Skeletal muscle satellite cell (primary cell): Measurements from ENCODE around the gene FAM3D.

Source experiments
- H3K27me3 ChIP-seq: 2 replicates; pipeline ENCODE4 v1.7.0; 2013; ENCODE audit warnings: low read length; ENCODE audit not compliant: control insufficient read depth, insufficient read depth
- H3K36me3 ChIP-seq: 2 replicates; pipeline ENCODE4 v1.7.0; 2013; ENCODE audit warnings: mild to moderate bottlenecking, control low read depth, low read length; ENCODE audit not compliant: insufficient read depth
- H3K4me1 ChIP-seq: 2 replicates; pipeline ENCODE4 v1.7.0; 2013; ENCODE audit warnings: low read length; ENCODE audit not compliant: control insufficient read depth, insufficient read depth
- H3K4me2 ChIP-seq: 2 replicates; pipeline ENCODE4 v1.7.0; 2013; ENCODE audit warnings: mild to moderate bottlenecking, low read length
- H3K4me3 ChIP-seq: 2 replicates; pipeline ENCODE4 v1.7.0; 2013; ENCODE audit warnings: low read length
- H3K9ac ChIP-seq: 2 replicates; pipeline ENCODE4 v1.7.0; 2013; ENCODE audit warnings: mild to moderate bottlenecking, low read depth, low read length, moderate library complexity
- H3K9me3 ChIP-seq: replicated peaks from 2 replicates; pipeline ENCODE4 v1.7.0; 2013; ENCODE audit warnings: mild to moderate bottlenecking, control low read depth, low read length

The FAM3D gene

DNA sequence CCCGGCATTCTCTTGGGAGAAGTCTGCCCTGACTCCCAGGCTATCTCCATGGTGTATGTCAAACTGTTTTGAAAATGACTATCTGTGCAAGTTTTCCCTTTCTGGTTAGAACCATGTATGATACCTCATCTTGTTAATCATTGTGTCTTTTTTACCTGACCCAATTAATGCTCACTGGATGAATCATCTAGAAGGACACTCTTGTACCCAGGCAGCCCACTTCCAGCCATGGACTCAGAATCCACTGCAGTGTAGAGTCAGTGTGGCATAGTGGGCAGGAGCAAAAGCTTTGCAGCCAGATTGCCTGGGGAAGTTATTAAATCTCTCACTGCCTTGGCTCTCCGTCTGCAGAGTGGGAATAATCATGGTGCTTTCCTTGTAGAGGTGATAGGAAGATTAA, 1.2 kb downstream of the FAM3D start:
- Histone ChIP-seq H3K4me3 (no peak overlapping the region), H3K4me2 (no peak overlapping the region)

DNA sequence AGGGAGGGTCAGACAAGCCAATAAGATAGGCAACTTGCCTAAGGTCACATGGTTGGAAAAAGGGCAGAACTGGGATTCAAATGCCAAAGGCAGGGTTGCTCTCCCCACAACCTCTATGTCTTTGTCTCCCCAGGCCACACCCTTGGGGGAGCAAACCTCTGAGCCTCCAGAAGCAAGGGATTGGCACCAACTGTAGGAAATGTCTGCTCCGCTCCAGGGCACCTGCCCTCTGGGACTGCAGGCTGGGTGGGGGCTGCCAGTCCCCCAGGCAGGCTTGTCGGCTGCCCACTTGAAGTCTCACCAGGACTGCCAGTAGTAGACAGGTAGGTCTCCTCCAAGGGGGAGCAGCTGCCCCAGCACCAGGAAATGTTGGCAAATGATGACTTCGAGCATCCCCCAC, 2.0 kb downstream of the FAM3D start:
- Histone ChIP-seq H3K27me3 (no peaks in the 10 kb centered on the region), H3K9ac (no peak overlapping the region), H3K4me2 (no peak overlapping the region), H3K4me1 (no peaks in the 10 kb centered on the region), H3K36me3 (no peaks in the 10 kb centered on the region), H3K4me3 (no peak overlapping the region), H3K9me3 (no peaks in the 10 kb centered on the region)

More for the DNA sequence above, 1.2 kb downstream of the FAM3D start:
- Histone ChIP-seq H3K27me3 (no peaks in the 10 kb centered on the region), H3K36me3 (no peaks in the 10 kb centered on the region), H3K9ac (no peak overlapping the region), H3K4me1 (no peaks in the 10 kb centered on the region), H3K9me3 (no peaks in the 10 kb centered on the region)

DNA sequence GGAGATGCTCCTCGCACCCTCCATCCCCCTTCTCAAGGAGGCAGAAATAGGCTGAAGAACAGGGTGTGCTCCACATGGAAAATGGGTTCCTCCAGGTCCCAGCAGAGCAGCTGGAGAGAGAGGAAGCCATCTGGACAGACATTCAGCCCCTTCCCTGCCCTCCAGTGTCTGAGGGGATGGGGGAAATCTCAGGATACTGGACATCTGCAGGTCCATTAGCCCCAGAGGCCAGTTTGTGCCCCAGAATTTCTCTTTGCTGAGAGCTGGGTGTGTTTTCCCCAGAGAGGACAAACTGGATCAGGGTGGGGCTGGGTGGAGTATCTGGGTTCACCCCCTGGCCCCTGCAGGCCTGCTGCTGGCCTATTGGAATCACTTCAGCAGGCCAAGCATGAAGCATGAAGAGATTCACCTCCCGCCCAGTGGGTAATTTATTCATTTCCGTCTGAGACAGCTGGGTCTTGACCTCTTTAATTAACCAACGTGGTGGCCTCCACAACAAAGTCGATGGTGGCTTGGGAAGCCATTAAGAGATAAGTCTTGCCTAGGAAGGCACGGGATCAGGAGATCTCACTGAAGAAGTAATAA, 4.6 kb downstream of the FAM3D start:
- no peak overlapping the region for H3K4me3 ChIP-seq
- H3K9ac ChIP-seq, result no peak overlapping the region
- H3K36me3 ChIP-seq, result no peaks in the 10 kb centered on the region
- H3K4me2 ChIP-seq, result no peak overlapping the region
- no peaks in the 10 kb centered on the region for H3K27me3 ChIP-seq
- H3K9me3 ChIP-seq, result no peaks in the 10 kb centered on the region
- no peaks in the 10 kb centered on the region for H3K4me1 ChIP-seq

DNA sequence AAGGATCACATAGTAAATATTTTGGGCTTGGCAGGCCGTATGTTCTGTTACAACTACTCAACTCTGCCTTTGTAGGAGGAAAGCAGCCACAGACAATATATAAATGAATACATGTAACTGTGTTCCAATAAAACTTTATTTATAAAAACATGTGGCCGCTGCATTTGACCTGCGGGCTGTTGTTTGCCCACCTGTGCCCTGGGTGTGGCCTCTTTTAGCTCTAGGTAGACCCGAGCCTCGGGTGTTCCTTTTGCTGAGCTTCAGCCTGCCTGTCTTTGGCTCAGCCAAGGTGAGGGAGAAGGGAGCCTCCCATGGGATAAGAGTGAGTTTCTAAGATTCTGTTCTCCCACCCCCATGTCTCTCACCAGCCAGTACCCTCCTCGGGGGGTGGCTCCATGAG, 5.6 kb downstream of the FAM3D start:
- no peak overlapping the region for H3K4me2 ChIP-seq
- H3K36me3 ChIP-seq, result no peaks in the 10 kb centered on the region
- H3K4me3 ChIP-seq, result no peak overlapping the region
- H3K9me3 ChIP-seq, result no peaks in the 10 kb centered on the region
- H3K9ac ChIP-seq, result no peak overlapping the region
- H3K27me3 ChIP-seq, result peaks cover 8% of the 10 kb centered on the region
- H3K4me1 ChIP-seq, result no peaks in the 10 kb centered on the region

DNA sequence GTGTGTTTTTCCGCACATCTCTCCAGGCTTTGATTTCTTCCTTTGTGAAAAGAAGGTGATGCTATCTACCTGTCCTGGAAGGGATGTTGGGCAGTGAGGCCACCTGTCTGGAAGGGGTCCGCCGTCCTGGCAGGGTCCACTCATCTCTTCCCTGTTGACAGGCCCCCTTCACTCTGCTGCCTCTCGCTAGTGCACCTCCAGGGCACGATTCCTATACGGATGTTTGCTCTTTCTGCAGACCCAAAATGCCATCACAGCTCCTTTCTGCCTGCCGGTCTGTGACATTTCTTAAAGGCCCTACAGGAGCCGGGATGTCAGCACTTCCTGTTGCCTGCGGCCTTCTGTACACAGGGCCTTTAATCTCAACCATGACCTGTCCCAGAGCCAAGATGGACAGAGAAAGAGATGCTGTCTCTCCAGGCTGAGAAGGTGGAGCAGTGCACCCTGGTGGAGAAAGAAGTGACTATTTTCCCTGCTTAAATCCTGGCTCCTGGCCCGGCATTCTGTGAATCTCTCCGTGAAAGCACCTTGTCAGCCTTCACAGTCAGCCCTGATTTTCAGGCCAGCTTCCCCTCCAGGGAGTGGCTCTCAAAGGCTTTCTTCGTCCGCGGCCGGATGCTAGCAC, 7.4 kb downstream of the FAM3D start:
- Histone ChIP-seq H3K36me3 (no peaks in the 10 kb centered on the region), H3K4me1 (no peaks in the 10 kb centered on the region), H3K4me2 (no peak overlapping the region), H3K27me3 (peaks cover 18% of the 10 kb centered on the region), H3K9me3 (no peaks in the 10 kb centered on the region), H3K9ac (no peak overlapping the region), H3K4me3 (no peak overlapping the region)

DNA sequence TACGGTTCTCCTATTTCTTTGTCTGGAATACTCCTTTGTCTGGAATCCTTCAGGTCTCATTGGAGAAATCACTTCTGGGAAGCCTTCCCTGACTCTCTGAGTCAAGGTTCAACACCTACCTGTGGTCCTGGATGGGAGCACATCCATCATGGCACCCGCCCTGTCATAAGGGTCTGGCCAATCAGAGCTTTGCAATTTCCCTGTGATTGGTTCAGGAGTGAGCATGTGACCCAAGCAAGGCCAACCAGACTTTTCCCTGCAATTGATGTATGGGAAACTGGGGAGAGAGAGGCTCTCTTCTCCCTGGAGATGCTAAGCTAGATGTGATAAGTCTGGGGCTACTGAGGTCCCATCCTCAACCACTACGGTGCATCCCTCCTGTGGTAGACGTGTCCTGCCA, 8.1 kb downstream of the FAM3D start:
- Histone ChIP-seq H3K4me3 (no peak overlapping the region), H3K9me3 (no peaks in the 10 kb centered on the region), H3K4me1 (no peaks in the 10 kb centered on the region), H3K4me2 (no peak overlapping the region), H3K36me3 (no peaks in the 10 kb centered on the region), H3K27me3 (peaks cover 21% of the 10 kb centered on the region), H3K9ac (no peak overlapping the region)

DNA sequence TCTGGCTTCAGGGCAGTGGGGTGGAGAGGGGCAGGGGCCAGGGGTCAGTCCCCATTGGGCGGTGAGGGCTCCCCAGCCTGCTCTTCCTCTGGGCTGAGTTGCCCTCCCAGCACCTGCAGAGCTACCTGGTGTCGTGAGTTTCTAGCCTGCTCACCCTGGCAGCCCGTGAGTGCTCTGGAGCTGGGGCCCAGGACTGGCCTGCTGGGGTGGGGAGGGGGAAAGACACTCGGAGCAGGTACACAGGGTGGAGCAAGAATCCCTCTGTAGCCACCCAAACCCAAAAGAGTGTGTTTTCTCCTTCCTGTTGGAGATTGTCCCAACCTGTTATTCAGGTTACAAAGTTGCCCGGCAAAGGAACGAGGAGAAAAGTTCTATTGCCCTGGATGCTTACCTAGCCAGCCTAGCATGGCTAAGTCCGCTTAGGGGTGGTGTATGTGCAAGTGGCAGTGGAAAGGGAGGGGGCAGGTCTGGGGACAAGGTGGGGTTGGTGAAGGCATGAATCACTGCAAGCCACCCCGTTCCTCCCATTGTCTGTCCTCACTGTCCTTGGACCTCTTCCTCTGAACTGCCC, 8.9 kb downstream of the FAM3D start:
- Histone ChIP-seq H3K4me2 (no peak overlapping the region), H3K4me1 (no peaks in the 10 kb centered on the region), H3K9me3 (no peaks in the 10 kb centered on the region), H3K9ac (no peak overlapping the region), H3K27me3 (peaks cover 25% of the 10 kb centered on the region), H3K4me3 (no peak overlapping the region), H3K36me3 (no peaks in the 10 kb centered on the region)

DNA sequence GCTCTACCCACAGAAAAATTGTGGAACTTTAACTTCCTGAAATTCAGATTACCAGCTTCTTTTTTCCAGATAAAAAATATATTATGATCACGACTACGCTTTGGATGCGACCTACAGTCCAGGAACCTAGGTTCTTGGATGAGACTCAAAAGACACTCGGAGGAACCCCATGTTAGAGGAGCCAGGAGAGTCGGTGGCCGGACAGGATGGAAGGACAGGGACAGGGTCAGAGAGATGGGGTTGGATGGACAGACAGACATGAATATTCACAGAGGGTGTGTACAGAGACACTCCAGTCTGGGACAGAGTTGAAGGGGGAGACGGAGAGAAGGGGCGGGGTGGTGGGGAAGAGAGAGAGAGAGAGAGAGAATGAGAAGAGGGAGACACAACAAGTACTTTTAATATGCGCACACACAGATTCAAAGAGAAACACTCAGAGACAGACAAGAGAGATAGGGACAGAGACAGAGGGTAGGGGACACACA, 9.5 kb downstream of the FAM3D start:
- Histone ChIP-seq H3K4me3 (no peak overlapping the region), H3K36me3 (no peaks in the 10 kb centered on the region), H3K4me2 (no peak overlapping the region), H3K9ac (no peak overlapping the region), H3K9me3 (no peaks in the 10 kb centered on the region), H3K4me1 (no peaks in the 10 kb centered on the region), H3K27me3 (peaks cover 25% of the 10 kb centered on the region)

DNA sequence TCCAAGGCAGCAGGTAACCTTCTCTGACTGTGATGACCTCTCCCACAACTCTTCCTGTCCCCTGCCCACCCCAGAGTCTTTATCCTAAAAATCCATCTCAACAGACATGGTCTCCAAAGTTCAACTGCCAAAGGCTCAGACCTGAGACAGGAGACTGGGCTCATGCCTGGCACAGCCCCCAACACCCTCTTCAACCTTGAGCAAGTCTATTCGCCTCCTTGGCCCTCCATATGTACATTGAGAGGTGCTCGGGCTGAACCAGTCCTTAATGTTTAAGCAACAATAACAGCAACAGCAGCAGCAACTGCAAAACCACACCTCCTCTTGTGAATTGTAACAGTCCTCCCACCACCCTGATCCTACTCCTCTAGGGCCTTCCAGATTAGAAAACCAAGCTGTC, 9.9 kb downstream of the FAM3D start:
- Histone ChIP-seq H3K9me3 (no peaks in the 10 kb centered on the region), H3K4me2 (no peak overlapping the region), H3K27me3 (peaks cover 25% of the 10 kb centered on the region), H3K9ac (no peak overlapping the region), H3K36me3 (no peaks in the 10 kb centered on the region), H3K4me1 (no peaks in the 10 kb centered on the region), H3K4me3 (no peak overlapping the region)

DNA sequence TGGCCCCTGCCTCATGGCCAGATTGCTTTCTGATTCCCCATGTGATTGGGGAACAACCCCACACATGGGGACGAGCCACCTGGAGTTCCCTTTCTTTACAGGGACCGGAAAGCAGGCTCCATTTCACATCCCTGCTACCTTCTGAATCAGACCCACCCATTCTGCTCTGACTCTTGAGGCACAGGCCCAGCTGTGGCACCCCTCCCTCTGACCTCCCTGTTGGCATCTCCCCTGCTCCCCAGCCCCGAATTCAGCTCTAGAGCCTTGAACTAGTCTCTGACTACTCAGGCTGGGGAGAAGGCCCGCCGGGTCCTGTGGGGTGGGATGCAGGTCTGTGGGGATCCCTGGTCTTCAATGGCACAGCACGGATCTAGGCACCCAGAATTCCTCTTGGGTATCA, 12.1 kb downstream of the FAM3D start:
- H3K9ac ChIP-seq, result no peak overlapping the region
- H3K4me3 ChIP-seq, result no peak overlapping the region
- no peaks in the 10 kb centered on the region for H3K9me3 ChIP-seq
- no peaks in the 10 kb centered on the region for H3K36me3 ChIP-seq
- H3K27me3 ChIP-seq, result peaks cover 25% of the 10 kb centered on the region
- H3K4me1 ChIP-seq, result no peaks in the 10 kb centered on the region
- no peak overlapping the region for H3K4me2 ChIP-seq

DNA sequence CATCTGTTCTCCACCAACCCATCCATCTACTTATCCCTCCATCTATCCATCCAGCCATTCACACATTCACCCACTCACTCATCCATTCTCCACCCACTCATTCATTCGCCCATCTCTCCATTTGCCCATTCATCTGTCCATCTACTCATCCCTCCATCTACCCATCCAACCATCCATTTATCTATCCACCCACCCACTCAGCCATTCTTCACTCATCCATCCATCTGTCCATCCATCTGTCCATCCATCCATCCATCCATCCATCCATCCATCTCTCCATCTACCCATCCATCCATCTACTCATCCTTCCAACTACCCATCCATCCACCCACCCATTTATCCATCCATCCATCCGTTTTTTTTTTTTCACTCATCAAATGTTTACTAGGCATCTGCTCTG, 13.9 kb downstream of the FAM3D start:
- no peaks in the 10 kb centered on the region for H3K9me3 ChIP-seq
- no peak overlapping the region for H3K4me2 ChIP-seq
- H3K9ac ChIP-seq, result no peak overlapping the region
- H3K4me3 ChIP-seq, result no peak overlapping the region
- no peaks in the 10 kb centered on the region for H3K4me1 ChIP-seq
- H3K36me3 ChIP-seq, result no peaks in the 10 kb centered on the region
- H3K27me3 ChIP-seq, result peaks cover 25% of the 10 kb centered on the region

DNA sequence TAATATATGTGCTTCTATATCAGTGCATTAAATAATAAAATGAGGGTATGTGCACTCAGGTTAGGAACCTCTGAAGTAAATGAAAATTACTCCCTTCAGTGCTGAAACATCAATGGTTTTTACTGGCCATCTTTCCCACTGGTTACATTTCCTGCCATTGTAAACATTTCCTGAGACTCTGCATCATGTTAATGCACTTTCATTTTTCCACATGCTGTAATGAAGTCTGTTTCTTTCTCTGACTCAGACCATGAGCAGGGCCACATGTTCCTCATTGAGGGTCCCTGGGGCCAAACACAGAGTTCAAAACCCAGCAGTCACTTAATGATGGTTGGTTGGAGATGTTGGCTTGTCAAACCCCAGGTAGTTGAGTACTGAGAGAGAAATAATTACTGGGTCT, 15.3 kb downstream of the FAM3D start:
- H3K4me1 ChIP-seq, result peaks cover 9% of the 10 kb centered on the region
- H3K27me3 ChIP-seq, result peaks cover 19% of the 10 kb centered on the region

More for the DNA sequence above, 15.3 kb downstream of the FAM3D start:
- Histone ChIP-seq H3K36me3 (no peaks in the 10 kb centered on the region), H3K9ac (no peak overlapping the region), H3K4me3 (no peak overlapping the region), H3K9me3 (no peaks in the 10 kb centered on the region), H3K4me2 (no peak overlapping the region)
